GM21360 (cell line): ENCODE data around the gene PCDHA10.

Source experiments
- ATAC-seq: cut with Tn5 transposase; IDR thresholded peaks from one replicate; pipeline ENCODE4 v1.9.1; 2021; ENCODE audit warnings: mild to moderate bottlenecking, moderate library complexity; ENCODE audit not compliant: unreplicated experiment

PCDHA10 gene

GRCh38 chr5:140881889-140882590 lies 26.3 kb downstream of the PCDHA10 start, which contains the start of gene PCDHA13:
Gene PCDHA13 (plus strand): TSS chr5:140882124. CDS start chr5:140882269, 145 bp downstream.
- no peak for ATAC-seq

DNA sequence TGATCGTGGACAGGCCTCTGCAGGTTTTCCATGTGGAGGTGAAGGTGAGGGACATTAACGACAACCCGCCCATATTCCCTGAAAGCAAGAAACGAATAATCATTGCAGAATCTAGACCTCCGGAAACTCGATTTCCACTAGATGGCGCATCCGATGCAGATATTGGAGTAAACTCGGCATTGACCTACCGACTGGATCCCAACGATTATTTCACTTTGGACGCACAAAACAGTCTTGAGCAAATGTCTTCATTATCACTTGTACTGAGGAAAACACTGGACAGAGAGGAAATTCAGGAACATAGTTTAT lies 26.8 kb downstream of the PCDHA10 start:
- ATAC-seq: no peak

DNA sequence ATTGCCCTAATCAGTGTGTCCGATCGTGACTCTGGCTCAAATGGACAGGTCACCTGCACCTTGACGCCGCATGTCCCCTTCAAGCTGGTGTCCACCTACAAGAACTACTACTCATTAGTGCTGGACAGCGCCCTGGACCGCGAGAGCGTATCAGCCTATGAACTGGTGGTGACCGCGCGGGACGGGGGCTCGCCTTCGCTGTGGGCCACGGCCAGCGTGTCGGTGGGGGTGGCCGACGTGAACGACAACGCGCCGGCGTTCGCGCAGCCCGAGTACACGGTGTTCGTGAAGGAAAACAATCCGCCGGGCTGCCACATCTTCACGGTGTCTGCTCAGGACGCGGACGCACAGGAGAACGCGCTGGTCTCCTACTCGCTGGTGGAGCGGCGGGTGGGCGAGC lies 27.7 kb downstream of the PCDHA10 start:
- ATAC-seq: no peak

- no peak for ATAC-seq
Measured at GRCh38 chr5:140883927-140884697, 28.4 kb downstream of the PCDHA10 start.

DNA sequence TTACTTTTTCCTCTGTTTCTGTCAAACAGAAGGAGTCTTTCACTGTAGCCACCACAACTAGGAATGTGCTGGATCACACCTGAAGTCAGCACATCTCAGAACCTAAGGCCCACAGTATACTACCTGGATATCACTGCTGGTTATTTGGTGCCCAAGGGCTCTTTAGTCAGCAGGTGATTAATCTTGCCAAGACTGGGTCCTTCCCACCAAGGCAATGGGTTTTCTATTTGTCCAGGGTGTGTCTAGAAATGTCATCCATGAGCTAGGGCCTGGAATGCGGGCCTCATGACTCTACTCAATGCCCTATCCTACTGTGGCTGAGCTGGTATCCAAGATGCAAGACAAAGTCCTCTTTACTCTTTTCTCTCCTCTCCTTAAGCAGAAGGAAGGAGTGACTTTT lies 60.6 kb downstream of the PCDHA10 start:
- no peak for ATAC-seq
